Type B pancreatic cell (in vitro differentiated cells): ENCODE results near the gene NDC80. TPM values are rescaled to one million over a fixed set of nuclear protein-coding genes. Genes with fewer than 3 reads are reported as not detected.
"Not testable (repeated sequence)": the region's sequence is repeated elsewhere in the genome, so short reads cannot be mapped to it uniquely, and the experiment has no call there.

Experiments
- DNase-seq: peaks from one replicate; pipeline ENCODE4 v3.0.0; 2021; ENCODE audit warnings: mixed read lengths; ENCODE audit not compliant: unreplicated experiment; ENCODE audit errors: extremely low spot score
- H3K27ac Mint-ChIP-seq: 2 replicates; pipeline ENCODE4 v1.8.0; 2021; ENCODE audit warnings: mild to moderate bottlenecking, mixed read lengths
- H3K27me3 Mint-ChIP-seq: 2 replicates; pipeline ENCODE4 v1.8.0; 2021; ENCODE audit warnings: mixed read lengths
- H3K36me3 Mint-ChIP-seq: 2 replicates; pipeline ENCODE4 v1.8.0; 2021; ENCODE audit warnings: mixed read lengths
- H3K4me1 Mint-ChIP-seq: one replicate; pipeline ENCODE4 v1.8.0; 2021; ENCODE audit warnings: mixed read lengths; ENCODE audit not compliant: unreplicated experiment
- H3K4me3 Mint-ChIP-seq: 2 replicates; pipeline ENCODE4 v1.8.0; 2021; ENCODE audit warnings: mild to moderate bottlenecking, mixed read lengths
- H3K9me3 Mint-ChIP-seq: 2 replicates; pipeline ENCODE4 v1.8.0; 2021; ENCODE audit warnings: mixed read lengths
- CTCF ChIP-seq: fragments of 200-600 bp; sonication (generic); conservative IDR thresholded peaks from 2 replicates; pipeline ENCODE4 v1.5.0; 2021; ENCODE audit warnings: antibody characterized with exemption, mild to moderate bottlenecking
- long read RNA-seq: library from polyadenylated mRNA; unstranded; transcript quantifications from one replicate; pipeline ENCODE4 v2.0.0, GENCODE V29; 2020
- total RNA-seq: library from RNA; stranded (reverse); gene quantifications from 2 replicates; pipeline ENCODE4 v1.2.1, GENCODE V29; 2021; ENCODE audit warnings: low replicate concordance

NDC80 gene
- total RNA-seq: 9.1 and 34.3 TPM in 2 replicates
- long read RNA-seq, transcript NDC80-201 (17 exons, 2,172 nt): major isoform, 35 of 63 reads
- long read RNA-seq, partial matches to known transcripts: 26 of 63 reads
- long read RNA-seq, other reads (novel, unspliced or antisense): 2 of 63 reads

GRCh38 chr18:2571200-2572170 lies at the start of gene NDC80, which contains the start of gene METTL4:
Gene NDC80 (plus strand): TSS chr18:2571557. CDS start chr18:2572986, 1,429 bp downstream.
Gene METTL4 (minus strand): TSS chr18:2571505. CDS start chr18:2567216, 4,289 bp downstream.
- TF ChIP-seq CTCF: no peak
- peak; percentile 89 for DNase-seq

GRCh38 chr18:2522112-2522511 lies 49.2 kb upstream of the NDC80 start:
- H3K27ac Mint-ChIP-seq: no peak overlapping the region
- H3K9me3 Mint-ChIP-seq: no peaks in the 10 kb centered on the region
- no peak overlapping the region for H3K4me3 Mint-ChIP-seq
- no peaks in the 10 kb centered on the region for H3K36me3 Mint-ChIP-seq
- TF ChIP-seq CTCF: no peak
- peaks cover 13% of the 10 kb centered on the region for H3K4me1 Mint-ChIP-seq
- DNase-seq: no peak
- peaks cover 4% of the 10 kb centered on the region for H3K27me3 Mint-ChIP-seq

More at GRCh38 chr18:2571200-2572170, at the start of gene NDC80, which contains the start of gene METTL4:
- no peaks in the 10 kb centered on the region for H3K27me3 Mint-ChIP-seq
- H3K4me3 Mint-ChIP-seq: peak within 1 kb of the TSS; percentile 97
- peaks cover 33% of the 10 kb centered on the region for H3K4me1 Mint-ChIP-seq
- no peaks in the 10 kb centered on the region for H3K9me3 Mint-ChIP-seq
- peak within 1 kb of the TSS; percentile 98 for H3K27ac Mint-ChIP-seq
- no peaks in the 10 kb centered on the region for H3K36me3 Mint-ChIP-seq

GRCh38 chr18:2524794-2525198 lies 46.6 kb upstream of the NDC80 start:
- H3K36me3 Mint-ChIP-seq, H3K9me3 Mint-ChIP-seq, H3K27ac Mint-ChIP-seq, H3K4me3 Mint-ChIP-seq, DNase-seq, H3K27me3 Mint-ChIP-seq, H3K4me1 Mint-ChIP-seq: not testable (repeated sequence)

- DNase-seq: no peak
- TF ChIP-seq CTCF: no peak
- peaks cover 4% of the 10 kb centered on the region for H3K27me3 Mint-ChIP-seq
- H3K4me1 Mint-ChIP-seq: peaks cover 5% of the 10 kb centered on the region
- H3K27ac Mint-ChIP-seq: no peak overlapping the region
- no peaks in the 10 kb centered on the region for H3K36me3 Mint-ChIP-seq
- H3K4me3 Mint-ChIP-seq: no peak overlapping the region
- H3K9me3 Mint-ChIP-seq: no peaks in the 10 kb centered on the region
These were observed 45.0 kb upstream of the NDC80 start for GRCh38 chr18:2526329-2526728.

- peaks cover 5% of the 10 kb centered on the region for H3K4me1 Mint-ChIP-seq
- no peak overlapping the region for H3K27ac Mint-ChIP-seq
- H3K27me3 Mint-ChIP-seq: no peaks in the 10 kb centered on the region
- H3K4me3 Mint-ChIP-seq: no peak overlapping the region
- DNase-seq: no peak
- H3K36me3 Mint-ChIP-seq: peaks cover 5% of the 10 kb centered on the region
- H3K9me3 Mint-ChIP-seq: peaks cover 5% of the 10 kb centered on the region
- no peak for TF ChIP-seq CTCF
These were observed 42.2 kb upstream of the NDC80 start for GRCh38 chr18:2529154-2529553.

GRCh38 chr18:2531751-2532150 lies 39.6 kb upstream of the NDC80 start:
- Mint-ChIP-seq H3K4me1 (no peaks in the 10 kb centered on the region), H3K4me3 (no peak overlapping the region), H3K27ac (no peak overlapping the region), H3K9me3 (peaks cover 5% of the 10 kb centered on the region), H3K27me3 (no peaks in the 10 kb centered on the region), H3K36me3 (peaks cover 19% of the 10 kb centered on the region)
- DNase-seq: no peak
- no peak for TF ChIP-seq CTCF
